Measurements from ENCODE around the gene IFNGR1. TPM values are rescaled to one million over a fixed set of nuclear protein-coding genes. Genes with fewer than 3 reads are reported as not detected.

Gene IFNGR1
- total RNA-seq, 2 donors from 2014 or later, result 65.5 to 102 TPM

- peaks cover 41 to 66% of the 10 kb centered on the region in 2 donors for H3K4me1 ChIP-seq (ENCODE audit: control insufficient read depth in 1 of 2, low read depth in 2 of 2)
- H3K4me3 ChIP-seq, result peak overlapping the region; percentile 7
- DNase-seq (ENCODE audit: low spot score) (peak; percentile 51), ATAC-seq (ENCODE audit: insufficient number of reproducible peaks, low FRiP score, low read depth) (peak; percentile 11)
- H3K36me3 ChIP-seq, result no peaks in the 10 kb centered on the region
- H3K9me3 ChIP-seq, result no peaks in the 10 kb centered on the region
- no peak for TF ChIP-seq CTCF (IDR thresholded peaks at IDR 0.05)
- peak overlapping the region; percentile 75 to 76 for H3K27ac ChIP-seq
- no peaks in the 10 kb centered on the region for H3K27me3 ChIP-seq (replicated peaks; ENCODE audit: insufficient read depth)
Observed at GRCh38 chr6:137223370-137224131, 4.4 kb upstream of the IFNGR1 start.

GRCh38 chr6:137222381-137222780, 3.2 kb upstream of the IFNGR1 start:
- no peaks in the 10 kb centered on the region for H3K27me3 ChIP-seq (replicated peaks; ENCODE audit: insufficient read depth)
- peak overlapping the region; percentile 47 for H3K4me3 ChIP-seq
- H3K9me3 ChIP-seq, result no peaks in the 10 kb centered on the region
- H3K36me3 ChIP-seq, result no peaks in the 10 kb centered on the region
- ATAC-seq (ENCODE audit: insufficient number of reproducible peaks, low FRiP score, low read depth) (no peak), DNase-seq (ENCODE audit: low spot score) (no peak)
- peak overlapping the region; percentile 60 to 75 for H3K27ac ChIP-seq
- peaks cover 32 to 60% of the 10 kb centered on the region in 2 donors for H3K4me1 ChIP-seq (ENCODE audit: control insufficient read depth in 1 of 2, low read depth in 2 of 2)
- no peak for TF ChIP-seq CTCF (IDR thresholded peaks at IDR 0.05)

- TF ChIP-seq CTCF (IDR thresholded peaks at IDR 0.05), result no peak
- DNase-seq (ENCODE audit: low spot score), result no peak
- no peaks in the 10 kb centered on the region for H3K27me3 ChIP-seq (replicated peaks; ENCODE audit: insufficient read depth)
- H3K27ac ChIP-seq, result peak overlapping the region; percentile 93 to 96
- no peak for ATAC-seq (ENCODE audit: insufficient number of reproducible peaks, low FRiP score, low read depth)
- H3K4me3 ChIP-seq, result peak overlapping the region; percentile 81
- H3K36me3 ChIP-seq, result no peaks in the 10 kb centered on the region
- H3K4me1 ChIP-seq (ENCODE audit: control insufficient read depth in 1 of 2, low read depth in 2 of 2), result peaks cover 55 to 76% of the 10 kb centered on the region in 2 donors
- H3K9me3 ChIP-seq, result no peaks in the 10 kb centered on the region
Observed at GRCh38 chr6:137219664-137220252, 573 bp upstream of the IFNGR1 start.

GRCh38 chr6:137218473-137218916, 690 bp downstream of the IFNGR1 start:
- Histone ChIP-seq H3K9me3 (no peaks in the 10 kb centered on the region), H3K4me1 (ENCODE audit: control insufficient read depth in 1 of 2, low read depth in 2 of 2) (peaks cover 57 to 78% of the 10 kb centered on the region in 2 donors), H3K36me3 (no peaks in the 10 kb centered on the region), H3K27ac (peak overlapping the region; percentile 93 to 96), H3K27me3 (replicated peaks; ENCODE audit: insufficient read depth) (no peaks in the 10 kb centered on the region), H3K4me3 (peak overlapping the region; percentile 81)
- DNase-seq (ENCODE audit: low spot score) (peak; percentile 28), ATAC-seq (ENCODE audit: insufficient number of reproducible peaks, low FRiP score, low read depth) (peak; percentile 63)
- TF ChIP-seq CTCF (IDR thresholded peaks at IDR 0.05), result no peak

GRCh38 chr6:137217801-137218472, 1.2 kb downstream of the IFNGR1 start:
- DNase-seq (ENCODE audit: low spot score), result no peak
- Histone ChIP-seq H3K36me3 (no peaks in the 10 kb centered on the region), H3K27ac (peak overlapping the region; percentile 93 to 96), H3K4me1 (ENCODE audit: control insufficient read depth in 1 of 2, low read depth in 2 of 2) (peaks cover 57 to 78% of the 10 kb centered on the region in 2 donors), H3K27me3 (replicated peaks; ENCODE audit: insufficient read depth) (no peaks in the 10 kb centered on the region), H3K9me3 (no peaks in the 10 kb centered on the region), H3K4me3 (peak overlapping the region; percentile 81)
- no peak for ATAC-seq (ENCODE audit: insufficient number of reproducible peaks, low FRiP score, low read depth)
- TF ChIP-seq CTCF (IDR thresholded peaks at IDR 0.05), result no peak
